Measurements from ENCODE around the gene SPC24.

GRCh38 chr19:11196406-11197287 lies 41.1 kb upstream of the SPC24 start:
- TF ChIP-seq EZH2 (IDR thresholded peaks at IDR 0.05): no peak
- TF ChIP-seq FOXP2 (optimal IDR thresholded peaks at IDR 0.05; ENCODE audit: control extremely low read depth, extremely low read length, insufficient read depth): no peak

All from SK-N-MC (cell line).